ENCODE measurements around the gene PCDHA6.

- TF ChIP-seq POLR2A (IDR thresholded peaks at IDR 0.05) (no peak), CTCF (IDR thresholded peaks at IDR 0.05) (no peak)
Measured at GRCh38 chr5:140791089-140791488, 36.7 kb upstream of the PCDHA6 start.

Measured in lower leg skin (tissue), 3 donors.